CD4-positive, alpha-beta T cell (primary cell): Measurements from ENCODE around the gene TRMU. TPM values are rescaled to one million over a fixed set of nuclear protein-coding genes. Genes with fewer than 3 reads are reported as not detected.

Experiments used
- ATAC-seq: fragments of 200-7000 bp; cut with Tn5 transposase; one replicate; pipeline ENCODE4 v1.10.0; 2022; ENCODE audit warnings: mild to moderate bottlenecking; ENCODE audit not compliant: poor library complexity
- CTCF ChIA-PET: fragments of 350-600 bp; sonication (Branson Sonifier 250); formaldehyde crosslinking; loops from one replicate; lab custom pipeline; 2021; ENCODE audit warnings: antibody characterized with exemption, inconsistent platforms; lab: Charles Lee
- POLR2A ChIA-PET: fragments of 350-600 bp; sonication (Branson Sonifier 250); formaldehyde crosslinking; loops from one replicate; lab custom pipeline; 2021; ENCODE audit warnings: antibody characterized with exemption, inconsistent platforms; lab: Charles Lee
- DNase-seq, 14 experiments: peaks; one replicate each; pipeline ENCODE4 v3.0.0-alpha.2; 2013 to 2020; ENCODE audit warnings: mixed read lengths in 2 of 14
- H3K27ac ChIP-seq, 2 donors: one replicate each; pipeline versions ENCODE4 v1.5.1 to v1.7.0; 2013; ENCODE audit warnings: low read length in 2 of 2, low read depth in 1 of 2, mild to moderate bottlenecking in 1 of 2
- H3K27me3 ChIP-seq, 2 experiments: 1 replicate in 1 of 2; 2 replicates in 1 of 2; pipeline versions ENCODE4 v1.6.1 to v1.7.0; 2013; ENCODE audit warnings: low read length in 2 of 2, control low read depth in 1 of 2, mild to moderate bottlenecking in 1 of 2, moderate library complexity in 1 of 2; ENCODE audit not compliant: insufficient read depth in 2 of 2, control insufficient read depth in 1 of 2
- H3K36me3 ChIP-seq: one replicate; pipeline ENCODE4 v1.6.1; 2013; ENCODE audit warnings: low read length, control low read depth; ENCODE audit not compliant: insufficient read depth
- H3K4me1 ChIP-seq: one replicate; pipeline ENCODE4 v1.6.1; 2013; ENCODE audit warnings: low read length, control low read depth; ENCODE audit not compliant: insufficient read depth
- H3K4me3 ChIP-seq: one replicate; pipeline ENCODE4 v1.5.1; 2013; ENCODE audit warnings: mild to moderate bottlenecking, low read length, moderate library complexity
- H3K9me3 ChIP-seq, 2 experiments: 1 replicate in 1 of 2; 2 replicates in 1 of 2; pipeline versions ENCODE4 v1.6.1 to v1.7.0; 2013; ENCODE audit warnings: low read length in 2 of 2, mild to moderate bottlenecking in 2 of 2, control low read depth in 1 of 2, moderate library complexity in 1 of 2; ENCODE audit not compliant: control insufficient read depth in 1 of 2, insufficient read depth in 1 of 2
- H3K27ac Mint-ChIP-seq: one replicate; pipeline ENCODE4 v1.8.0; 2020; ENCODE audit warnings: mixed read lengths
- H3K27me3 Mint-ChIP-seq: one replicate; pipeline ENCODE4 v1.8.0; 2021; ENCODE audit warnings: mixed read lengths
- H3K36me3 Mint-ChIP-seq: one replicate; pipeline ENCODE4 v1.8.0; 2021; ENCODE audit warnings: low read depth, mixed read lengths
- H3K4me1 Mint-ChIP-seq: one replicate; pipeline ENCODE4 v1.8.0; 2021; ENCODE audit warnings: low read depth, mixed read lengths
- H3K4me3 Mint-ChIP-seq: one replicate; pipeline ENCODE4 v1.8.0; 2020; ENCODE audit warnings: mild to moderate bottlenecking, mixed read lengths
- H3K9me3 Mint-ChIP-seq: one replicate; pipeline ENCODE4 v1.8.0; 2020; ENCODE audit warnings: mixed read lengths
- intact Hi-C, 2 experiments: fragments of 100-400 bp; cut with DNase I in 1 of 2; cut with micrococcal nuclease in 1 of 2; formaldehyde crosslinking; loops; one replicate each; pipeline versions ENCODE4 v1.15.1 to v1.9.0; 2023 to 2025; cut with DNase I, micrococcal nuclease
- total RNA-seq, 174 experiments: library from RNA in 2 of 174; stranded (reverse) in 2 of 174; gene quantifications; one replicate each; pipeline ENCODE4 v1.2.3 and lab custom pipeline; 2021 to 2026
- TF ChIP-seq, protein P1 (sequence below): fragments of 200-600 bp; IDR thresholded peaks from one replicate; pipeline ENCODE4 v1.8.0; 2022; ENCODE audit warnings: antibody characterized with exemption, mild to moderate bottlenecking

The TRMU gene
- total RNA-seq, 2 experiments from 2014 or later, result 65.2 to 65.4 TPM

DNA sequence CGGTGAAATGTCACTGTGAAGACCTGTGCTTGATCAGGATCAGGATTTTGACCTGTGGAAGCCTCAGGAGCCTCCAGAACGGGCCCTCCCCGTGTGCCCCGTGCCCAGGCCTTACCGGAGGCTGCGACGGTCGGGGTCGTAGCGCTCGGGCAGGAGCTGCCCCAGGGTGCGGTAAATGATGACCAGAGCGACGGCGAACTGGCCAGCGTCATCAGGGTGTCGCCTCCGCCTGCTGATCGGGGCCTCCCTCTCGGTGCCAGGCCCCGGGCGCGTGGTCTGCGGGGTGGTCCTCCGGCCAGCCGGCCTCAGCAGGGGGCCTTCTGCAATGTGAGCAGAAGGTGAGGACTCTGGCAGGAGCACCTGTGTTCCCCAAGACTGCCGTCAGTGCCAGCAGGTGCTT is 46.2 kb downstream of the TRMU start:
- peaks cover 0 to 12% of the 10 kb centered on the region in 2 experiments for H3K9me3 ChIP-seq
- H3K4me1 ChIP-seq, result no peaks in the 10 kb centered on the region
- no peaks in the 10 kb centered on the region for H3K36me3 ChIP-seq
- POLR2A ChIA-PET, result no interaction called here
- no peak overlapping the region for H3K27ac Mint-ChIP-seq
- H3K4me1 Mint-ChIP-seq, result no peaks in the 10 kb centered on the region
- DNase-seq, result no peak
- no peaks in the 10 kb centered on the region for H3K27me3 Mint-ChIP-seq
- no peaks in the 10 kb centered on the region for H3K9me3 Mint-ChIP-seq
- no peak overlapping the region for H3K4me3 Mint-ChIP-seq
- no peaks in the 10 kb centered on the region for H3K27me3 ChIP-seq
- no peak overlapping the region for H3K27ac ChIP-seq
- intact Hi-C loops, result no loop called here
- no peak overlapping the region for H3K4me3 ChIP-seq
- TF ChIP-seq, protein P1, sequence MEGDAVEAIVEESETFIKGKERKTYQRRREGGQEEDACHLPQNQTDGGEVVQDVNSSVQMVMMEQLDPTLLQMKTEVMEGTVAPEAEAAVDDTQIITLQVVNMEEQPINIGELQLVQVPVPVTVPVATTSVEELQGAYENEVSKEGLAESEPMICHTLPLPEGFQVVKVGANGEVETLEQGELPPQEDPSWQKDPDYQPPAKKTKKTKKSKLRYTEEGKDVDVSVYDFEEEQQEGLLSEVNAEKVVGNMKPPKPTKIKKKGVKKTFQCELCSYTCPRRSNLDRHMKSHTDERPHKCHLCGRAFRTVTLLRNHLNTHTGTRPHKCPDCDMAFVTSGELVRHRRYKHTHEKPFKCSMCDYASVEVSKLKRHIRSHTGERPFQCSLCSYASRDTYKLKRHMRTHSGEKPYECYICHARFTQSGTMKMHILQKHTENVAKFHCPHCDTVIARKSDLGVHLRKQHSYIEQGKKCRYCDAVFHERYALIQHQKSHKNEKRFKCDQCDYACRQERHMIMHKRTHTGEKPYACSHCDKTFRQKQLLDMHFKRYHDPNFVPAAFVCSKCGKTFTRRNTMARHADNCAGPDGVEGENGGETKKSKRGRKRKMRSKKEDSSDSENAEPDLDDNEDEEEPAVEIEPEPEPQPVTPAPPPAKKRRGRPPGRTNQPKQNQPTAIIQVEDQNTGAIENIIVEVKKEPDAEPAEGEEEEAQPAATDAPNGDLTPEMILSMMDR, result no peak
- ATAC-seq, result no peak
- CTCF ChIA-PET, result no interaction called here
- H3K36me3 Mint-ChIP-seq, result no peaks in the 10 kb centered on the region

DNA sequence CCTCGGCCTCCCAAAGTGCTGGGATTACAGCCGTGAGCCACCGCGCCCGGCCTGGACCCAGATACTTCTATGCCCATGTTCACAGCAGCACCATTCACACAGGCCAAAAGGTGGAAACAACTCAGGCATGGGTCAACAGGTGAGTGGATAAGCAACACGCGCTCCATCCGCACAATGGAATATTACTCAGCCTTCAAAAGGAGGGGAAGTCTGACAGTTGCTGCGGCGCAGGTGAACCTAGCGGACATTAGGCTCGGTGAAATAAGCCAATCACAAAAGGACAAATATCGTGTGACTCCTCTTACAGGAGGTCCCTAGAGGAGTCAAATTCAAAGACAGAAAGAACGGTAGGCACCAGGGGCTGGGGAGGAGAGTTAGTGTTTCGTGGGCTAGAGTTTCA is 47.0 kb downstream of the TRMU start:
- no peak overlapping the region for H3K4me3 ChIP-seq
- intact Hi-C loops, result no loop called here
- no peaks in the 10 kb centered on the region for H3K4me1 Mint-ChIP-seq
- H3K27me3 Mint-ChIP-seq, result no peaks in the 10 kb centered on the region
- H3K27ac ChIP-seq, result no peak overlapping the region
- no peak for DNase-seq
- peaks cover 0 to 5% of the 10 kb centered on the region in 2 experiments for H3K9me3 ChIP-seq
- H3K4me1 ChIP-seq, result no peaks in the 10 kb centered on the region
- H3K4me3 Mint-ChIP-seq, result no peak overlapping the region
- ChIA-PET POLR2A (no interaction called here), CTCF (no interaction called here)
- H3K27ac Mint-ChIP-seq, result no peak overlapping the region
- H3K36me3 ChIP-seq, result no peaks in the 10 kb centered on the region
- H3K27me3 ChIP-seq, result no peaks in the 10 kb centered on the region
- no peaks in the 10 kb centered on the region for H3K36me3 Mint-ChIP-seq
- no peak for ATAC-seq
- TF ChIP-seq, protein P1, result no peak
- H3K9me3 Mint-ChIP-seq, result no peaks in the 10 kb centered on the region

DNA sequence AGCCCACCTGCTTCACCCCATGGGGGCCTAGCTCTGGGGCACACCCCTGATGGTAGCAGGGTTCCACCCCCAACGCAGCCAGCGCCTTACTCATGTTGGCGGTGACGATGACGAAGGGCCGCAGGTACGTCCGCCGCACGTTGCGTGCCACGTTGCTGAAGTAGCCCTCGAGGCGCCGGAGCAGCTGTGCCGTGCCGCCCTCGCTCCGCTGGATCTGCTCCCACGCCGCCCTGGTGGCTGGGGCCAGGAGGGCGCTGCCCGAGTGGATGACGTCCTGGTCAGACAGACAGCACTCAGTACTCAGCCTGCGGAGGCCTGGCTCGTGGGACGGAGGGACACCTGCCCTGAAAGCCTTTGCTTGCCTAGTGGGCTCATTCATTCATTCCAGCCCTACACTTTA is 50.8 kb downstream of the TRMU start:
- CTCF ChIA-PET, result no interaction called here
- no peaks in the 10 kb centered on the region for H3K27me3 Mint-ChIP-seq

More for the DNA sequence above, 50.8 kb downstream of the TRMU start:
- Histone ChIP-seq H3K27me3 (no peaks in the 10 kb centered on the region), H3K4me3 (no peak overlapping the region), H3K27ac (no peak overlapping the region), H3K9me3 (peaks cover 0 to 5% of the 10 kb centered on the region in 2 experiments), H3K4me1 (no peaks in the 10 kb centered on the region), H3K36me3 (no peaks in the 10 kb centered on the region)
- TF ChIP-seq, protein P1, result no peak
- intact Hi-C loops, result no loop called here
- Mint-ChIP-seq H3K4me3 (no peak overlapping the region), H3K9me3 (no peaks in the 10 kb centered on the region), H3K36me3 (no peaks in the 10 kb centered on the region), H3K27ac (no peak overlapping the region), H3K4me1 (no peaks in the 10 kb centered on the region)
- DNase-seq (no peak), ATAC-seq (no peak)
- POLR2A ChIA-PET, result no interaction called here
